Activated CD4-positive, alpha-beta T cell treated with anti-CD3 and anti-CD28 coated beads for 4 hours (primary cell): ENCODE measurements around the gene DUSP18.
"Not testable (repeated sequence)": the region's sequence is repeated elsewhere in the genome, so short reads cannot be mapped to it uniquely, and the experiment has no call there.

Experiments
- DNase-seq, 2 donors: peaks; one replicate each; pipeline ENCODE4 v3.0.0-alpha.2; 2020

The DUSP18 gene

DNA sequence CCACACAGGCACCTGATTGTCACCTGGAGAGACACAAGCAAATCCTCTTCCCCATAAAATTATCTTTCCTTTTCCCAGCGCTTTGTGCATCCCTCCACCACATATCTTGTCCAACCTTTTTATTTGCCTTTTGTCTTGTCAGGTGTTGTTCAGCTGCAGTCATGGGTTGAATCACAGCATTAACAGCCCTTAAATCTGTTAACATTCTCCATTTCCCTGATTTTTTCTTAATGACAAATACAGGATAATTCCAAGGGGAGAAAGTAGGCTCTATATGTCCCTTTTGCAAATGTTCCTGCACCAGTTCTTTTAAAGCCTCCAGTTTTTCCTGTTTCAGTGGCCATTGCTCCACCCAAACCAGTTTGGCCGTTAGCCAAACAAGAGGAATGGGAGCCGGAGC lies 8.9 kb upstream of the DUSP18 start:
- DNase-seq = not testable (repeated sequence)

DNA sequence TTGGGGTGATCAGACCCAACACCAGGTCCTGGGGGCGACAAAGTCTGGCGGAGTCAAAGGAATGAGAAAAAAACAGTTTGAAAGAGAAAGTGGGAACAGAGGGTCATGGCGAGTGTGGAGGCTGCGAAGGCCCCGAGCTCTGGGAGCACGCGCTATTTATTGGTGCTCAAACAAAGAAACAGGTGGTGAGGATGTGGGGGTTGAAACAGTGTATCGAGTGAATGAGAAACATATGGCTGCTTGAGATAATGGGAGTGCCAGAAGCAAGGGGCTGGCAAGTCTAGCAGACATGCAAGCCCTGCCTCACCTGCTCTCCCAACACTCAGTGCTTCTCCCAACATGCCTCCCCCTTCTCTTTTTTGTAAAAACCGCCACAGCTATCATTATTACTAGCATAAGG lies 7.8 kb upstream of the DUSP18 start:
- no peak for DNase-seq

DNA sequence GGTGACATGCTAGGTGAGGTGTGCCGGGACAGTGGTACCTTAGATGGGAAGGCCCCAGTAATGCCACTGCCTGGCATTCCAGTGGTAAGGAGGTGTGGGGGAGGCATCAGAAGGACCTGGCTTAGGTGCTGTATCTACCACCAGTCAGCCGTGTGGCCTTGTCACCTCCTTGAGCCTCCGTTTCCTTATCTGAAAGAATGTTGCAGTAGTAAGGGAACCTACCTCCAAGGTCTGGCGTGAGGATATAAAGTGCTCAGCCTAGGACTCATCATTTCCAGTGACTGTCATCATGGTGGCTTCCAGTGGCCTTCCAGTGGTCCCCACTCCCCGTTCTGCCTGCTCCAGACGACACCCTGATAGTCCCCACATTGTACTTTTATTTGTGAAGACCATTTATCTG lies 6.8 kb upstream of the DUSP18 start:
- DNase-seq = no peak

DNA sequence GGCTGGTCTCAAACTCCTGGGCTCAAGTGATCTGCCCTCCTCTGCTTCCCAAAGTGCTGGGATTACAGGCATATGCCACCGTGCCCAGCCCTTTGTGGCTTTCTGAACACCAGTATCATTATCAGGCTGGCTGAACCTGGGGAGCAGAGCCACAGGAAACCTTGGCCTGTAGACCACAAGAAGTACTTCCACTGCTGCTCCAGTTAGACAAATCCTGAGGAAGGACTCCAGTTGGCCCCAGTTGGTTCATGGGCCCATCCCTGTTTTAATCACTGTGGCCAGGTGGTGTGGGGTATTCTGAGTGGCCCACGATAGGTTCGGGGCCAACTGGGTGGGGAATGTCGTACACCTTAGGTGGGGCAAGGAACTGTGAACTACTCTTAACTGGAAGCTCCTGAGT lies 5.5 kb upstream of the DUSP18 start:
- no peak for DNase-seq

DNA sequence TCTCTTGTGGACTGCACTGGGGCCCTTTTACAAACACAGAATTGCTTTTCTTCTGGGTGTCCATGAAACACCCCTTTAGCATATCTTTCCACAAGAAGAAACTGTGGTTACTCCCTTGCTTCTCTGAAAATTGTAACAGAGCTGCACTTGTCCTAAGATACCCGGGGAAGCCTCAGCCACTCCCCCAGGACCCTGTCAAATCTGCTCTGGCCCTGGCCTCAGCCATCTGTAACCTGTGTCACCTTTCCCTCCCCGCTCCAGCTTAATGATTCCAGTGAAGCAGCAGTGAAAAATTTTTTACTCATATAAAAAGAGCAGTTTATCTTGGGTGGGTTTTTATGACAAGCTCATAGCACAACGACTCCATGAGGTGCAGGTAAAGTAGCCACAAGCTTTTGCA lies 3.4 kb upstream of the DUSP18 start:
- no peak for DNase-seq

DNA sequence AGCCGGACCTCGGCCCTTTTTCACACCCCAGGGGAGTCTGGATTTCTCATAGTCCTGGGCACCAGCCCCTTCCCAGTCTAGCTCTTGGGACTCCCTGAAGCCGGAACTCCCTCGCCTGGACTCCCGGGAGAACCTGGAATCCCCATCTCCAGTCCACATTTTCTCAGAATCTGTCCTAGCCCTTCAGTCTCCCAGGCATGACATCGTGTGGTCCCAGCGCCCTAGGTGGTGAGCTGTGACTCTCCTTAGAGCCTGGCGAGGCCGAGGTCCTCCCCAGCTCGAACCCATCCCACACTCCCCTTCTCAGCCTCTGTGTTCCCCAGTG lies 673 bp upstream of the DUSP18 start:
- no peak for DNase-seq

DNA sequence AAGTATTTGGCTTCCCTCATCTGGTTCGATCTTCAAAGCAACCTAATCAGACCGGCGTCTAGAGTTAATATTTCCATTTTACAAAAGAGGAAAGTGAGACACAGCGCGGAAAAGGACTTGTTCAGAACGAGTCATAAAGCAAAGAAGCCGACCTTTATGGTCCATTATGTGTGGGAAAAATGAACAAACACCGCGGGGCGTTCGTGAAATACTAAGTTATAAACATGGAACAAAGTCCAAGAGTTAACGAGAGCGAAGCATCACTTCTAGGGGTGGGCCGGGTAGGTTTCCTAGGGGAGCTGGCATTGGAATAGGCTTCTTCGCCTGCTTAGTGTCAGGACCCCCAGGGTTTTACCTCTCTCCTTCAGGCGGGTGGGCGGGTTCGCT lies 575 bp downstream of the DUSP18 start:
- peak; percentile 16 to 44 for DNase-seq

DNA sequence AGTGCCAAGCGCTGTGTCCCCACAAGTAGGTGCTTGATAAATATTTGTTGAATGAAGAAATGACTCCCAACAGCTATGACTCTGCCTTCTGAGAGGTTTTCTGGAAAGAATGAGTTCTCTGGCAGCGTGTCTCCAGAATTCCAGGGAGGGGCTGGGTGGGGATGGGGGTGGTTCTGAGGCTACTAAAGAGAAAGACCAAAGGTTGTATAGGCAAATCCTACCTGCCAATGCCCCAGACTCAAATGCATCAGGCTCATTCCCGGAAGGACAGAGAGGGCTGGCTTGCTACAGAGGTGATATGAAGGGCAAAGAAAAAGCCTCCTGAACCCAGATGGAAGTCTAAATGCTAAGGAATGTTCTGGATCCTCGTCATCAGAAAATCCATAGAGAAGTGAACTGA lies 1.9 kb downstream of the DUSP18 start:
- DNase-seq = no peak

DNA sequence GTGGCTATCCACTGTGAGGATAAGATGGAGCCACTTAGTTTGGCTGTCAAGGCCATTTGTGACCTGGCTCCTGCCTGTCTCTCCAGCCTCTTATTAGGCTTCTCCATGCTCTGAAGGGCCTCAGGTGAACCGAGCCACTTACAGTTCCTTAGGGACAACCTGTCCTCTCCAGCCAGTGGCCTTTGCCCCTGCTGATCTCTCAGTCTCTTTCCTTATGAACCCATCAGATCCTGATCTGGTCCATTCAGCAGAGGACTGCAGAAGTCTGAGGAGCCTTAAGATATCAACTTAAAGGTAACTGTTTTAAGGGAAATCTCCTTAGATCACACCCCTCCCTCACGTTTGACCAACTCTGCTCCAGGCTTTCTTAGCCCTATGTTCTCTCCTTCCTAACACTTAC lies 2.4 kb downstream of the DUSP18 start:
- DNase-seq = no peak

DNA sequence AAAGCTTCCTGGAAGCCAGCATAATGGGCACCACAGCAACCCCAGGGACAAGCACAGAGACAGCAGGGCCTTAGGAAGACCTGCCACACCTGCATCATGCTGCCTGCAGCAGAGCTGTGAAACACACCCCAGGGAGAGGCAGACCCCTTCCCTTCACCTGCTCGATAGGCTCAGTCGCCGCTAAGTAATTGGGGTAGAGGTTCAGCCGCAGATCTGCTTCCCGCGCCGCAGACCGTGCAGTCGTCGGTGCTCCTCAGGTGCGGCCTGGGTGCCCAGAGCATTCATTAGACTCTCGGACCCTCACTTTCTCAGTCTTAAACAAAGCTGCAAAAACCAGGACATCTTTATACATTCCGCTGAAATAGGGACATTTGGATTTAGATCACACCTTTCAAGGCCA lies 2.9 kb downstream of the DUSP18 start:
- no peak for DNase-seq

DNA sequence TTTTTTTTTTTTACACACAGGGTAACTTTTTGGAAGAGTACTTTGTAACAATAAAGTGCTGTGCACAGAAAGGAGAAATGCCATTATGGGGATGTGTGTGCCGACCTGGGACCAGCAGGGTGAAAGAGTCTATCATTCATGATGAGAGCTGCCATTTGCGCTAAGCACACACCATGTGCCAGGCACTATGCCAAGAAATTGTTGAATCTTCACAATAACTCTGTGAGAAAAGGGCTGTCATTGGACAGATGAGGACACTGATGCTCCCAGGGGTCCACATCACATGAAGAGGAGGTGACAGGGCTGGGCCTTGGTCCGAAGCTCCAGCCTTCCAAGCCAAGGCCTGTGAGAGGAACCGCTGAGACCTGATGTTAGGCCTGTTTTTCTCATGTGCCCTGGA lies 5.6 kb downstream of the DUSP18 start:
- DNase-seq = no peak

DNA sequence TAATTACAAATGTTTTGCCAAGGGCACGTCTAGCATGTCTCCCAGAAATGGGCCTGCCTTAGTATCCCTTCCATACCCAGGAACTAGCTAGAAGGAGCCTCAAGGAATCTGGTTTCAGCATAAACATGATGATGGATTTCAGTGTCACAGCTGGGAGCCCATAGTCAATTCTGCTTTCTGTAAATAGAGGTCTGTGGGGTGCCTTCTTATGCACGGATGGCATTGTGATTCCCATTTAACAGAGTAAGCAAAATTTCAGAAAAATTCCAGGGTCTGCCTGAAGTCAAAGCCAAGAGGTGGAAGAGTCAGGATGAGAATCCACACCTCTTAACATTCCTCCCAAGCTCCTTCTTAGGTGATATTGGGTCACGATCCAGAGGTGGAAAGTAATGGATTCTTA lies 12.1 kb downstream of the DUSP18 start:
- no peak for DNase-seq

DNA sequence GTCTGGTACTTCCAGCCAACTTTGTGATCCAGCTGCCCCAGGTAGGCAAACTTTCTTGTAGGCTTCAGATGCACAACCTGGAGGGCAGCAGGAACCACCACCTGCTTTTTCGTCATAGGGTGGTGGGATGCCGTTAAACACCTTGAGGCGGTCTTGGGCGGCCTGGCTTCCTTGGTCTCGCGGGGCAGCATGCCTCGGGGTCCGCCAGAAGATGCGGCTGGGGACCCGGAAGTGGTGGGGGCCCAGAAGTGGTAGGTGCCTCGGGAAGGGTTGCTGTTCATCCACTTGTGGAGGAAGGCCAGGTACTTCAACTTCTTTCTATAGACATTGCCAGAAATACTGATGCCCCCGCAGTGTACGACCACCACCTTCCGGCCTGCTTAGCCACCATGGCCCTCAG lies 13.3 kb downstream of the DUSP18 start:
- no peak for DNase-seq

DNA sequence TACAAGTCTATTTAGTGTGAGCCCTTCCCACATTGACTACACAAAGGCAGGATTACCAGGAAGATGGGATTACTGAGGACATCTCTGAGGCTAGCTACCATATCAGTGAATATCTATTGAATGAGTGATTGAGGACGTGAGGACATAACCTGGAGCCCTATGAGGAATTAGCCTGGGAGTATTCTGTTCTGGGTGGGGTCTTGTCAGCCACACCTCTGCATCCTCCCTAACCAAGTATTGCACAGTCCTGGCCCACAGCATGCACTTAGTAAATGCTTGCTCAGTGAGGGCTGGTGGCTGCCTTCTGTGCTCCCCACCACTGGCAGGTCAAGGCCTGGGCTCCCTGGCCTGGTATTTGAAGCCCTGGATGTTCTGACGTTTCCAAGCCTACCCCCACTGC lies 14.8 kb downstream of the DUSP18 start:
- no peak for DNase-seq

DNA sequence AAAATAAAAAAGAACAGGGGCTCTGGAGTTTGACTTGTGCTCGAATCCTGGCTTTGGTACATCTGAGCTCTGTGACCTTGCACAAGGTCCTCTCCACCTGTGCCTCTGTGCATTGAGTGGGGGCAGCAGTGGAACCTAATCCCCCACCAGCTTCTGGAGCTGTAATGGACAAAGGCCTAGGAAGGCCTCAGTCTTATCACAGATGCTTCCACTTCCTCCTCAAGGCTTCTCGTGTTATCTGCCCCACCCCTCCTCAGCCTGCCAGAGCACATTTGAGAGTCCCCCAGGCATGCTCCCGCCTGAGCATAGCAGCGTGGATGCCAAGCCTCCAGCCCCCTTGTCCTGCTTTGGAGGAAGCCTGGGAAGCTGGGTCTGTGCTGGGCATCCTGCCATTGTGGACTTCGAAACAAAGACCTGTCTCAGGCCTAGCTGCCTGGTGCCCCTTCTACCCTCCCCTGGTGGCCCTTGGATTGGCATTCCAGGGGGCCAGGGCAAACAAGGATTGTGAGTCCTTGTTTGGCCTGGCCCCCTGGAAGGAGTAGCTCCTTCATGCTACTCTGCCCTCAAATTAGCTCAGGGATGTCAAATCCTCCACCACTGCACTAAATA lies 17.1 kb downstream of the DUSP18 start:
- DNase-seq = no peak

DNA sequence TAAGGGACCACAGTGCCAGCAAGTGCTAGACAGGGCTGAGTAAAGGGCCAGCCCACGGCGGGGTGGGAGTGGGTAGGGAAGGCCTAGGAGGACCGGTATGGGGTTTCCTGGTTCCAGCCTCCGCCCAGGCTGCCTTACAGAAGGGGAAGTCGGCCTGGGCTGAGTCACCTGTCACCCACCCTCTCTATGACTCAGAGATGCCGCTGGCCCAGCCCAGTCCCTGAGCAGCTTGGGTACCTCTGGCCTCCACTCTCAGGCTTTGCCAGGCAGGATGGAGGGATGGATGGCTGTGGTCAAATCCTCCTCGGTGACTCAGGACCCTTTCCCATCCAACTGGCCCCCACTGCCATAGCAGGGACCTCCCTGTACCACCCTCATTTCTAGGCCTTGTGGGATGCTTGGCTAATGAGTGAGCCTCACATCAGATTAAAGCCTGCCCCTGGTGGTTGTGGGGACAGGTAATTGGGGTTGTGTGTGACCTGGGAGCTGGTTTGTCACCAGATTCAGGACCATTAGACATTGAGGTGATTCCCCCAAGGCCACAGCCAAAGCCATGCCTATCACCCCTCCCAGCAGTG lies 18.2 kb downstream of the DUSP18 start:
- DNase-seq = peak; percentile 86 to 91

DNA sequence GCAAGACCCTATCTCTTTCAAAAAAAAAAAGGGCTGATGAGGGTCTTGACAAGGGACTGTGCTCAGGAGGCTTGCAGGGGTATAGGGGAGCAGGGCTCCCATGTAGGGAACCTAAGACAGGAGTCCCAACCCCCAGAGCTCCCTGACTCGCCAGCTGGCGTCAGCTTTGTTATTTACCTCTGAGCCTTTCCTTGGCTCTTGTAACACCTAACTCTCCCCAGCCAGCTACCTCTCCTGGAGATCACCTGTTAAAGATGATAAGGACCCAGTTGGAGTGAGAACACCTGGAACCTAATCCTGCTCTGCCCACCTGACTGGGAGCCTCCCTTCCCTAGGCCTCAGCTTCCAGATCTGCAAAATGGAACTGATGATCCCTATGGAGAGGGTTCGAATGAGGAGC lies 18.9 kb downstream of the DUSP18 start:
- no peak for DNase-seq

DNA sequence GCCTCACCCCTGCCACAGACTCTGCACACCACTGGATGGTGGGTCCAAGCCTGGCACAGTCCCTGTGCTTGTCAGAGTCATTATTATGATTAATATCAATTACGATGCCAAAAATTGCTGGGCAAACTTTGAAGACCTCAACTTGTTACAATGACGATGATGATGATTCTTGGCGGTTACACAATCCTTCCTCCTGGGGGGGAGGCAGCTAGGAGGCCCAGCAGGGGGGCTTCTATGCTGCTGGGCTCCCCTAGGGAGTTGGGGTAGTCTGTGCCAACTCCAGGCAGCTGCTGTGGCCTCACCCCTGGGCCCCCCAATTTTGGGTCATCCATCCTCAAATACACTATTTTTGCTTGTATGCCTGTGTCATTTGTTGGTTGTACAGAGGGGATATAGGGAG lies 20.1 kb downstream of the DUSP18 start:
- no peak for DNase-seq

DNA sequence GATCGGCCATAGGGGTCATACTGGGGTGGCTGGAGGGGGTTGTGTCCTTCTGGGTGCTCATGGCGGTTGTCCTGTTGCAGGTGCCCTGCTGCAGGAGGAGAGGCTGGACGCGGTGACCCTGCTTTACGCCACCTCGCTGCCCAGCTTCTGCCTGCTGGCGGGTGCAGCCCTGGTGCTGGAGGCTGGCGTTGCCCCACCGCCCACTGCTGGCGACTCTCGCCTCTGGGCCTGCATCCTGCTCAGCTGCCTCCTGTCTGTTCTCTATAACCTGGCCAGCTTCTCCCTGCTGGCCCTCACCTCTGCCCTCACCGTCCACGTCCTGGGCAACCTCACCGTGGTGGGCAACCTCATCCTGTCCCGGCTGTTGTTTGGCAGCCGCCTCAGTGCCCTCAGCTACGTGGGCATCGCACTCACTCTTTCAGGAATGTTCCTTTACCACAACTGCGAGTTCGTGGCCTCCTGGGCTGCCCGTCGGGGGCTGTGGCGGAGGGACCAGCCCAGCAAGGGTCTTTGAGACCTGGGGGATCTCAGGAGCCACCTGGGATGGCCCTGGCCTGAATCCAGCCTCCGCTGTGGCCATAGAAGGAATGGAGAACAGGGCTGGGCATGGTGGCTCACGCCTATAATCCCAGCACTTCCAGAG lies 21.0 kb downstream of the DUSP18 start:
- no peak for DNase-seq

DNA sequence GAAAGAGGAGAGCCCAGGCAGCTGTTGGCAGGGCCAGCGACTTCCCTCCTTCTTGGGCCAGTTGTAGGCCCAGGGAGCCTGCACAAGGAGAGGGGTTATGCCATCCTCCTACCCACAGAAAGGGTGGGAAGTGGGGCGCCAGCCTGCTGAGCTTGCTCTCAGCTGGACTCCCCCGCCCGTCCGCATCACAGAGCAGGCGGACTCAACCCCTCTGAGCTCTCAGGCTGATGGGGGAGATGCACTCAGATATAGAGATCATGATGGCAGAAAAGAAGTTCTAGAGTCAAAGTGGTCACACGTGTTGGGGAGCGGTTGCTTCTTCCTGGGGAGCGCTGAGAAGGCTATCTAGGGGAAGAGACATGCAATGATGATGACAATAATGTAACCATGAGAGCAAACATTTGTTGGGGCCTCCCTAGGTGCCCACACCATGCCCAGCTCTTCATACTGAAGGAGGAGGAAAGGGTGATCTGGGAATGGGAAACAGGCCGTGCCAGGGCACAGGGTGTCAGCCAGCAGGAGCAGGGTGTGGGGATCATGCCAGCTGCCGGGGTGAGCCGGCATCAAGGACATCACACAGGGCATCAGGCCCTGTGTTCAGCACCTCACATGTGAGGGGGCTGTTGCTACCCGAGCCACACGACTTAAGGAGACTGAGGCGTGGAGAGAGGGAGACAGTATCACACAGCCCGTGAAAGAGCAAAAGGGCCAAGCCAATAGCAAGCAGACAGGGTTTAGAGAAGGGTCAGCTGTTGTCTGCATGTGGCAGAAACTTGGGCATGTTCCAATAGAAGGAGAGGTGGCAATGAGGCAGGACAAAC lies 24.4 kb downstream of the DUSP18 start:
- no peak for DNase-seq

DNA sequence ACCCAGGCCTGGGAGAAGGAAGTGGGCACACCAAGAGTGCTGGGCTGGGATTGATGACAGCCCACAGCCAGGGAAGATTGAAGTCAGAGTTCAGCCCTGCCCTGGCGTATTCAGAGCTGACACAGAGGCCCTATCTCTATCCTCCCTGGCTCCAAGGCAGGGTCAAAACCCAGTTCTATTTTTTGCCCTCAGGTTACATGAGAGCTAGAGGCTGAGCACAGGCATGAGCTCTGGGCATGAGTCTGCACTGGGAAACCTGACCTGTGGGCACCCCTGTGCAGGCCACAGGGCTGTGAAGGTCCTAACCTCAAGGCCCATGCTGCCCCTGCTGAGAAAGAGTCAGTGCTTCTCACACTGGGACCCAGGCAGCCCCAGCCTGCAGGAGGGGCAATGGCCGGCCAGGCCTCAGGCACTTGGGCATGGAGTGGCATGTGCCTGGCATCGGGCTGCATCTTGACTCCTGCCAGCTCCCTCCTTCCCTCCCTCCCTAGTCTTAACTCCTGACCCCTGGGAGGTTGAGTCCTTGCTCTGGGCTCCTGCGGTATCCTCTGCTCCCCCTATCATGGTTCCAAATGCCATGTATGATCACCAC lies 26.7 kb downstream of the DUSP18 start:
- no peak for DNase-seq

DNA sequence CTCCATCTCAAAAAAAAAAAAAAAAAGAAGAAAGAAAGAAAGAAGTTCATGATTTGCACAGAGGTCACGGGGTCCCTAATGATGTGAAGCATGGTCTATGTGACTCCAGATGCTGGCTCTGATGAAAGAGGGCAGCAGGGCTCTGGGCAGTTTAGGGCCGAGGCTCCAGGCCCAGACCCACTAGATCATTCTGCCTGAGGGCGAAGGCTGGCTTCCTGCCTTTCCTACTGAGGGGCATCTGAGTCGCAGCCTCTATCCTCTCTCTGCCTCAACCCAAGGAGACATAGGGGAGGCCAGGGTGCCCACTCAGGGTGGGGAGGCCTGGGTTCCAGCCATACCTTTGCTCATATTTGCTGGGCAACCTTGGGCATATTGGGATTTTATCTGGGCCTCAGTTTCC lies 27.3 kb downstream of the DUSP18 start:
- no peak for DNase-seq

DNA sequence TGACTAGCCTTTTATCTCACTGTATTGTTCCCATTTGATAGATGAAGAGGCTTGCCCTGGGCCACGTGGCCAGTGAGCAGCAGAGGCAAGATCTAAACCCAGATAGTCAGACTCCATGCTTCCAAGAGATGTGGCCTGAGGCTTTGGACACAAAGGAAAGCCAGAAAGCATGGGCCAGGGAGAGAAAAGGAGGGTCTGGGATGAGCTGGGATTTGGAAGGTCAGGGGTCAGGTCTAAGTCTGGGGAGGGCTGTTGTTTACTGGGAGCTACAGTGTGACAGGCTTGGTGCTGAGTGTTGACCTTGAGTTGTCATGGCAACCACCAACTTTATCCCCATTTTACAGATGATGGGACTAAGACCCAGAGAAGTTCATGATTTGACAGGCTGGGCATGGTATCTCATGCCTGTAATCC lies 30.0 kb downstream of the DUSP18 start:
- DNase-seq = no peak
